ENCODE data around the gene PADI1. TPM values are rescaled to one million over a fixed set of nuclear protein-coding genes. Genes with fewer than 3 reads are reported as not detected.

PADI1 gene
- total RNA-seq, 2 donors from 2014 or later: not detected

GRCh38 chr1:17188889-17189631, 15.9 kb upstream of the PADI1 start:
- H3K9me3 Mint-ChIP-seq: peaks cover 11% of the 10 kb centered on the region
- H3K27ac Mint-ChIP-seq: no peak overlapping the region
- H3K4me1 Mint-ChIP-seq: no peaks in the 10 kb centered on the region
- no peaks in the 10 kb centered on the region for H3K36me3 Mint-ChIP-seq (ENCODE audit: low read depth)
- H3K27me3 Mint-ChIP-seq: no peaks in the 10 kb centered on the region
- ATAC-seq (replicated peaks): no peak
- H3K4me3 Mint-ChIP-seq: no peak overlapping the region

GRCh38 chr1:17189632-17189990, 15.3 kb upstream of the PADI1 start:
- Mint-ChIP-seq H3K27me3 (peaks cover 4% of the 10 kb centered on the region), H3K9me3 (peaks cover 11% of the 10 kb centered on the region), H3K4me3 (no peak overlapping the region), H3K36me3 (ENCODE audit: low read depth) (no peaks in the 10 kb centered on the region), H3K27ac (no peak overlapping the region), H3K4me1 (peaks cover 5% of the 10 kb centered on the region)
- no peak for ATAC-seq (replicated peaks)

GRCh38 chr1:17190010-17190995, 14.6 kb upstream of the PADI1 start:
- Mint-ChIP-seq H3K4me3 (no peak overlapping the region), H3K4me1 (peaks cover 5% of the 10 kb centered on the region)

GRCh38 chr1:17191990-17192242, 13.0 kb upstream of the PADI1 start:
- H3K9me3 Mint-ChIP-seq: peaks cover 11% of the 10 kb centered on the region
- peaks cover 5% of the 10 kb centered on the region for H3K4me1 Mint-ChIP-seq
- peaks cover 4% of the 10 kb centered on the region for H3K27me3 Mint-ChIP-seq
- no peak overlapping the region for H3K4me3 Mint-ChIP-seq
- H3K27ac Mint-ChIP-seq: no peak overlapping the region
- ATAC-seq (replicated peaks): no peak
- no peaks in the 10 kb centered on the region for H3K36me3 Mint-ChIP-seq (ENCODE audit: low read depth)

More at GRCh38 chr1:17190010-17190995, 14.6 kb upstream of the PADI1 start:
- Mint-ChIP-seq H3K9me3 (peaks cover 11% of the 10 kb centered on the region), H3K27ac (no peak overlapping the region), H3K36me3 (ENCODE audit: low read depth) (no peaks in the 10 kb centered on the region), H3K27me3 (peaks cover 4% of the 10 kb centered on the region)
- no peak for ATAC-seq (replicated peaks)

- Mint-ChIP-seq H3K27ac (no peak overlapping the region), H3K27me3 (peaks cover 4% of the 10 kb centered on the region), H3K4me3 (no peak overlapping the region), H3K4me1 (peaks cover 5% of the 10 kb centered on the region), H3K36me3 (ENCODE audit: low read depth) (no peaks in the 10 kb centered on the region), H3K9me3 (peaks cover 11% of the 10 kb centered on the region)
- no peak for ATAC-seq (replicated peaks)
Measured at GRCh38 chr1:17192394-17193221, 12.3 kb upstream of the PADI1 start.

- no peak for ATAC-seq (replicated peaks)
- Mint-ChIP-seq H3K36me3 (ENCODE audit: low read depth) (no peaks in the 10 kb centered on the region), H3K27me3 (peaks cover 4% of the 10 kb centered on the region), H3K27ac (no peak overlapping the region), H3K4me1 (peaks cover 5% of the 10 kb centered on the region), H3K4me3 (no peak overlapping the region), H3K9me3 (peaks cover 6% of the 10 kb centered on the region)
Measured at GRCh38 chr1:17193222-17194132, 11.5 kb upstream of the PADI1 start.

GRCh38 chr1:17194133-17194475, 10.8 kb upstream of the PADI1 start:
- Mint-ChIP-seq H3K27ac (no peak overlapping the region), H3K4me3 (no peak overlapping the region), H3K4me1 (peaks cover 5% of the 10 kb centered on the region), H3K36me3 (ENCODE audit: low read depth) (no peaks in the 10 kb centered on the region), H3K27me3 (peaks cover 4% of the 10 kb centered on the region), H3K9me3 (no peaks in the 10 kb centered on the region)
- ATAC-seq (replicated peaks): no peak

GRCh38 chr1:17194615-17195528, 10.1 kb upstream of the PADI1 start:
- Mint-ChIP-seq H3K9me3 (no peaks in the 10 kb centered on the region), H3K27me3 (peaks cover 4% of the 10 kb centered on the region), H3K27ac (no peak overlapping the region)

GRCh38 chr1:17195731-17196130, 9.2 kb upstream of the PADI1 start:
- no peak overlapping the region for H3K27ac Mint-ChIP-seq
- peaks cover 7% of the 10 kb centered on the region for H3K27me3 Mint-ChIP-seq
- no peak for ATAC-seq (replicated peaks)
- H3K4me1 Mint-ChIP-seq: peaks cover 9% of the 10 kb centered on the region
- H3K4me3 Mint-ChIP-seq: no peak overlapping the region
- H3K9me3 Mint-ChIP-seq: no peaks in the 10 kb centered on the region
- H3K36me3 Mint-ChIP-seq (ENCODE audit: low read depth): no peaks in the 10 kb centered on the region

More at GRCh38 chr1:17194615-17195528, 10.1 kb upstream of the PADI1 start:
- Mint-ChIP-seq H3K36me3 (ENCODE audit: low read depth) (no peaks in the 10 kb centered on the region), H3K4me1 (peaks cover 9% of the 10 kb centered on the region), H3K4me3 (no peak overlapping the region)
- no peak for ATAC-seq (replicated peaks)

GRCh38 chr1:17196496-17197185, 8.3 kb upstream of the PADI1 start:
- Mint-ChIP-seq H3K9me3 (no peaks in the 10 kb centered on the region), H3K4me3 (no peak overlapping the region), H3K36me3 (ENCODE audit: low read depth) (no peaks in the 10 kb centered on the region), H3K27me3 (peaks cover 7% of the 10 kb centered on the region), H3K27ac (no peak overlapping the region), H3K4me1 (peaks cover 17% of the 10 kb centered on the region)
- ATAC-seq (replicated peaks): no peak

- H3K36me3 Mint-ChIP-seq (ENCODE audit: low read depth): no peaks in the 10 kb centered on the region
- H3K4me3 Mint-ChIP-seq: no peak overlapping the region
- no peak overlapping the region for H3K27ac Mint-ChIP-seq
- H3K27me3 Mint-ChIP-seq: peaks cover 7% of the 10 kb centered on the region
- no peak for ATAC-seq (replicated peaks)
- H3K9me3 Mint-ChIP-seq: no peaks in the 10 kb centered on the region
- peaks cover 25% of the 10 kb centered on the region for H3K4me1 Mint-ChIP-seq
Measured at GRCh38 chr1:17197696-17198095, 7.2 kb upstream of the PADI1 start.

GRCh38 chr1:17198476-17199258, 6.3 kb upstream of the PADI1 start:
- Mint-ChIP-seq H3K4me3 (no peak overlapping the region), H3K36me3 (ENCODE audit: low read depth) (no peaks in the 10 kb centered on the region), H3K9me3 (no peaks in the 10 kb centered on the region), H3K27ac (no peak overlapping the region), H3K27me3 (peaks cover 8% of the 10 kb centered on the region), H3K4me1 (peaks cover 32% of the 10 kb centered on the region)
- no peak for ATAC-seq (replicated peaks)

All from activated T-helper 17 cell treated with anti-CD3 and anti-CD28 coated beads, Interleukin-2, amount 50 U/mL, for 72 hours (primary cell).